Rectal smooth muscle tissue (tissue), 1 donor: ENCODE data around the gene DENND5A.
"Not testable (repeated sequence)": the region's sequence is repeated elsewhere in the genome, so short reads cannot be mapped to it uniquely, and the experiment has no call there.

Source experiments
- H3K27ac ChIP-seq: one replicate; pipeline ENCODE4 v1.7.0; 2013; ENCODE audit warnings: low read depth, low read length, inconsistent platforms
- H3K27me3 ChIP-seq: one replicate; pipeline ENCODE4 v1.7.0; 2013; ENCODE audit warnings: low read length; ENCODE audit not compliant: control insufficient read depth, insufficient read depth
- H3K36me3 ChIP-seq: one replicate; pipeline ENCODE4 v1.7.0; 2013; ENCODE audit warnings: low read length; ENCODE audit not compliant: control insufficient read depth, insufficient read depth
- H3K4me1 ChIP-seq: one replicate; pipeline ENCODE4 v1.7.0; 2013; ENCODE audit warnings: low read length; ENCODE audit not compliant: control insufficient read depth, insufficient read depth
- H3K4me3 ChIP-seq: one replicate; pipeline ENCODE4 v1.7.0; 2013; ENCODE audit warnings: low read length
- H3K9ac ChIP-seq: one replicate; pipeline ENCODE4 v1.7.0; 2013; ENCODE audit warnings: low read length

Gene DENND5A

GRCh38 chr11:9276571-9276970, 11.4 kb upstream of the DENND5A start:
- Histone ChIP-seq H3K27ac (no peak overlapping the region), H3K9ac (no peak overlapping the region), H3K4me3 (no peak overlapping the region), H3K36me3 (no peaks in the 10 kb centered on the region), H3K4me1 (no peaks in the 10 kb centered on the region), H3K27me3 (no peaks in the 10 kb centered on the region)

- Histone ChIP-seq H3K9ac (no peak overlapping the region), H3K4me1 (no peaks in the 10 kb centered on the region), H3K27ac (no peak overlapping the region), H3K36me3 (no peaks in the 10 kb centered on the region), H3K4me3 (no peak overlapping the region), H3K27me3 (no peaks in the 10 kb centered on the region)
These were observed 9.5 kb upstream of the DENND5A start for GRCh38 chr11:9274499-9275258.

- Histone ChIP-seq H3K36me3 (no peaks in the 10 kb centered on the region), H3K4me3 (no peak overlapping the region), H3K27me3 (no peaks in the 10 kb centered on the region), H3K27ac (no peak overlapping the region), H3K4me1 (no peaks in the 10 kb centered on the region), H3K9ac (no peak overlapping the region)
These were observed 8.5 kb upstream of the DENND5A start for GRCh38 chr11:9273376-9274336.

GRCh38 chr11:9269492-9270013, 4.4 kb upstream of the DENND5A start:
- Histone ChIP-seq H3K4me3 (no peak overlapping the region), H3K27ac (no peak overlapping the region), H3K36me3 (no peaks in the 10 kb centered on the region), H3K9ac (no peak overlapping the region), H3K4me1 (peaks cover 2% of the 10 kb centered on the region), H3K27me3 (no peaks in the 10 kb centered on the region)

DNA sequence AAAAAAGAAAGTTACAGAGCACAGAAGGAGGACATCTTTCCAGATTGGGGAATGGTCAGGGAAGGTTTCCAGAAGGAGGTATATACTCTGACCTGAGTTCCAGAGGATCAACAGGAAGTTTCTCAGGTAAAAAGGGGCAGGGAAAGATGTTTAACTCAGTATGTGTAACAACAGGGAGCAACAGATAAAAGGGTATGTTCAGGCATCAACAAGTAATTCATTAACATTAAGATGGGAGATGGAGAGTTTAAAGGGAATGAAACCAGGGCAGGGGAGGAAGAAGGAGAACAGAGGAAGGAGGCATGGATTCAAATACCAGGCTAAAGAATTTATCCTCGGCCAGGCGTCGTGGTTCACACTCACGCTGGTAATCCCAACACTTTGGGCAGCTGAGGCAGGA, 2.5 kb upstream of the DENND5A start:
- Histone ChIP-seq H3K9ac (no peak overlapping the region), H3K27ac (no peak overlapping the region), H3K36me3 (no peaks in the 10 kb centered on the region), H3K4me3 (no peak overlapping the region), H3K4me1 (peaks cover 2% of the 10 kb centered on the region), H3K27me3 (no peaks in the 10 kb centered on the region)

DNA sequence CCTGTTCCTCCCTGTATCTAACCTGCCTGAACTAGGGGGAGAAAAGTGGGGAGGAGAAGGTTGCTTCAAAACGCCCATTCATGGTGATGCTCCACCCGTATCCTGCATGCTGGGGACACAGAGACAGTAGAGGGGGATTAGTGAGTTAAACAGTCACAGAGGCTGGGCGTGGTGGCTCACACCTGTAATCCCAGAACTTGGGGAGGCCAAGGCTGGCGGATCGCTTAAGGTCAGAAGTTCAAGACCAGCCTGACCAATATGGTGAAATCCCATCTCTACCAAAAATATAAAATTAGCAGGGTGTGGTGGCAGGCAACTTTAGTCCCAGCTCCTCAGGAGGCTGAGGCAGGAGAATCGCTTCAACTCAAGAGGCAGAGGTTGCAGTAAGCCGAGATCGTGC, 1.8 kb upstream of the DENND5A start:
- Histone ChIP-seq H3K27me3 (no peaks in the 10 kb centered on the region), H3K4me3 (no peak overlapping the region), H3K27ac (no peak overlapping the region), H3K4me1 (peaks cover 2% of the 10 kb centered on the region), H3K36me3 (no peaks in the 10 kb centered on the region), H3K9ac (no peak overlapping the region)

DNA sequence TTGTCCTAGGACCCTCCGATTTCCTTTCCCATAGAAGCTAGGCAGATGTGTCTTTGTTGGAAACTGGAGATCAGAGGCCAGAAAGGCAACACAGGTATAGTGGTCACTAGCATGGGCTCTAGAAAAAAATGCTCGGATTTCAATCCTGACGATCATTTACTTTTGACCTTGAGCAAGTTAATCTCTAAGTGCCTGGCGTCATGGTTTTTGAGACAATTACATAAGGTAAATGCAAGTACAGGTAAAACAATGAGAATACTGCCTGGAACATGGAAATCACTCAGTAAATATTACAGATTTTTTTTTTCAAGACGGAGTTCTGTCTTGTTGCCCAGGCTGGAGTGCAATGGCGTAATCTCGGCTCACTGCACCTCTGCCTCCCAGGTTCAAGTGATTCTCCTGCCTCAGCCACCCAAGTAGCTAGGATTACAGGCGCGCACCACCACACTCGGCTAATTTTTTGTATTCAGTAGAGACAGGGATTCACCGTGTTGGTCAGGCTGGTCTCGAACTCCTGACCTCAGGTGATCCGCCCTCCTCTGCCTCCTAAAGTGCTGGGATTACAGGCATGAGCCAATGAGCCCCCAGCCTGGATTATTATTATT, 1.1 kb upstream of the DENND5A start:
- no peaks in the 10 kb centered on the region for H3K36me3 ChIP-seq

DNA sequence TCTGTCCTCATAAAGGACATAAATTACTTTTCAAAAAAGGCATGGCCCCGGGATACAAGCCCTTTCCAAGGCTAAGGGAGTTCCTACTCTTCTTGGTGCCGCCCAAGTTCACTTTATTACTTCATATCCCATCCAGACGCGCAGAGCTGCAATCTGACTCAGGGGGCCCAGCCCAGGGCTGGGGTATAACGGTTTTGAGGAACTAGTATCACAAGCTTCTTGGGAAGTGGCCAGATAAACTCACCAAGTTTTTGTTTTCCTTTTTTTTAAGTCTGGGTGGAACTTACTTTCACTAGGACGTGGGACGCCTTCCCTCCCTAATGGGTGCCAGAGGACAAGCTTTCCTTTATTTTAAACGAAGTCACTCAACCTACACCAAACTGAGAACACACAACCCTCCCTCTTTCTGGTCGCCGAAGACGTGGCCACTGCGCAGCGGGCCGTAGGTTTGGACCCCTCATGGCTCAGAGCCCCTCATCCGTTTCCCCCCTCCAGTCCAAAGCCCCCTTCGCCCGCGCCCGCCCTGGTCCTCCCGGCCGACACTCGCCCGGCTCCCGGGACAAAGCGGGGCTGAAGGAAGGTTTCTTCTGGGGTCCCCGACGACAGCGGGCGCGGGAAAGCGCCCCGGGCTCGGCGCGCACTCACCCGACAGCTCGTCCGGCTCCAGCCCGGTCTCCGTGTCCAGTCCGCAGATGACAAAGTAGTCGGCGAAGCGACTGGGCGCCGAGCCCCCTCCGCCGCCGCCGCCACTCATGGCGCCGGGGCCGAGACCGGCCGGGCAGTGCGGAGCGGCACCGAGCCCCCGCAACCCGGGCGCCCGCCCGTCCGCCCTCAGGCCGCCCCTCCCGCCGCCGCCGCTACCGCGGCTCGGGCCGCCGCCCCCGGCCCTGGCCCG, 587 bp downstream of the DENND5A start:
- Histone ChIP-seq H3K36me3 (no peaks in the 10 kb centered on the region), H3K27ac (peak overlapping the region; percentile 95), H3K4me1 (peaks cover 2% of the 10 kb centered on the region)

More for the DNA sequence above, 1.1 kb upstream of the DENND5A start:
- H3K4me3 ChIP-seq, result no peak overlapping the region
- no peak overlapping the region for H3K9ac ChIP-seq
- no peaks in the 10 kb centered on the region for H3K27me3 ChIP-seq
- H3K27ac ChIP-seq, result no peak overlapping the region
- peaks cover 2% of the 10 kb centered on the region for H3K4me1 ChIP-seq

DNA sequence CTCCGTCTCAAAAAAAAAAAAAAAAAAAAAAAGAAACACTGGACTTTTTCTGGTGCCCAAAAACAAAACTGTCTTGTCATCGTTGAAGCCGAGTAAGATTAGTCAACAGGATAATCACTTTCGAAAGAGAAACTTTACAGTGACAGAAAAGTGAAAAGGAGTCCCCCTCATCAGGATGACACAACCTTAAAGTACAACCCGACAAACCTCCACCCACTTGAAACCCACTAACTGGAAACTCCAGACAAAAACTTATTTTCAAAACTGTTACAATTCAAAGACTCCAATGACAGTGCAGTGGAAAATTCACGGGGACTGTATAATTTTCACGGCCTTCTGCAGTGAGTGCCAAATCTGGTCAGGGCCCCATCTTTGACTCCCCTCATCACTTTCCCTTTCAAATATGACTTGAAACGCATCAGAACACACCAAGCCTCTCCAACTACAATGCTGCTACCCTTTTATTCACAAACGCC, 1.3 kb downstream of the DENND5A start:
- H3K27me3 ChIP-seq, result no peaks in the 10 kb centered on the region
- peaks cover 2% of the 10 kb centered on the region for H3K4me1 ChIP-seq
- no peaks in the 10 kb centered on the region for H3K36me3 ChIP-seq
- peak overlapping the region; percentile 93 for H3K9ac ChIP-seq
- peak overlapping the region; percentile 89 for H3K4me3 ChIP-seq
- H3K27ac ChIP-seq, result peak overlapping the region; percentile 95

More for the DNA sequence above, 587 bp downstream of the DENND5A start:
- H3K4me3 ChIP-seq, result peak overlapping the region; percentile 89
- H3K27me3 ChIP-seq, result no peaks in the 10 kb centered on the region
- peak overlapping the region; percentile 93 for H3K9ac ChIP-seq

DNA sequence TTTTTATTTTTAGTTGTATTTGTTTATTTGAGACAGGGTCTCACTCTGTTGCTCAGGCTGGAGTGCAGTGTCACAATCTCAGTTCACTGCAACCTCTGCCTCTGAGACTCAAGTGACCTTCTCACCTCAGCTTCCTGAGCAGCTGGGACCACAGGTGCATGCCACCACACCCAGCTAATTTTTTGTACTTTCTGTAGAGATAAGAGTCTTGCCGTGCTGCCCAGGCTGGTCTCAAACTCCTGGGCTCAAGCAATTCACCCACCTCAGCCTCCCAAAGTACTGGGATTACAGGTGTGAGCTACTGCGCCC, 4.4 kb downstream of the DENND5A start:
- H3K27ac ChIP-seq, H3K9ac ChIP-seq, H3K36me3 ChIP-seq, H3K4me3 ChIP-seq, H3K27me3 ChIP-seq, H3K4me1 ChIP-seq: not testable (repeated sequence)

DNA sequence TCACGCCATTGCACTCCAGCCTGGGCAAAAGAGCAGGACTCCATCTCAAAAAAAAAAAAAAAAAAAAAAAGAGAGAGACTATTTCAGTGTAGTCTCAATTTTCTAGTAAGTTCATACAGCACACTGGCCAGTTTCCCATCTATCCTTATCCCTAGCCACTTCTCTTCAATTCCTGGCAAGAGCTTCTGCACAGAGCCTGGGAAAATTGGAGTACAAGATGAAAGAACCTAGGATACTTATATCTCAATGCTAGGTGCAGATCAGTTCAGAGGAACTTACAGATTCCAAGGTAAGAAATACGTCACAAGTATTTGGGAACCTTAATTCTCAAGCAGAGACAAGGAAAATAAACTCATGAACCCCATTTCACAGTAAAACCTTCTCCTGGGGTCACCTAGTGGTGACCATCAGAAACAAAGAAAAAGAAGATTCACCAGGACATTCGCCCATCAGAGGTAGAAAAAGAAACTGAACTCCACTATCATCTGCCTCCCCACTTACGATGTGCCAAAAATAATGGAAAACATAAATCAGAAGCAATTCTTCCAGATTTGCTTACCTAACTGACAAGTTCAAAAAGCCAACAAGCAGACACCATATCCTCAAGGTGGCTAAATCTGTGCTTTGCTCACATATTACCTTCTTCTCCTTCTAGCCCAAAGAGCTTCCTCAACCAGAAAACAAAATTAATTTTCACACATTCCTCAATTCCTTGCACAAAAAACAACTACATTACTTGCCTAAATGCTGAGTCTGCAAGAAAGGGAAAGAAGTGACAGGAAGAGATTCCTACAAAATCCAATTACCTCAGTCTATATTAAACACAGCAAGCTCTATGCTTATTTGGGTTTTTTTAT, 4.9 kb downstream of the DENND5A start:
- no peak overlapping the region for H3K27ac ChIP-seq
- H3K36me3 ChIP-seq, result no peaks in the 10 kb centered on the region
- H3K27me3 ChIP-seq, result no peaks in the 10 kb centered on the region
- no peak overlapping the region for H3K9ac ChIP-seq
- H3K4me1 ChIP-seq, result no peaks in the 10 kb centered on the region
- H3K4me3 ChIP-seq, result no peak overlapping the region
